IMR-90 (cell line): ENCODE data around the gene ZBTB9. TPM values are rescaled to one million over a fixed set of nuclear protein-coding genes. Genes with fewer than 3 reads are reported as not detected.

Experiments
- ATAC-seq: fragments of 200-7000 bp; cut with Tn5 transposase; 2 replicates; pipeline ENCODE4 v1.9.1; 2020; ENCODE audit warnings: low read depth, mild to moderate bottlenecking, moderate library complexity
- BruUV-seq: library from RNA; stranded (reverse); fragments of 400-500 nt; replicated peaks from 2 replicates; lab custom pipeline; 2021; lab: Mats Ljungman, UMichigan
- CTCF ChIA-PET: fragments of 300-600 bp; formaldehyde crosslinking; extraction: SDS; loops from one replicate; lab custom pipeline; 2021; ENCODE audit warnings: antibody characterized with exemption; lab: Yijun Ruan, JAX
- POLR2A ChIA-PET: fragments of 300-600 bp; sonication (Branson Sonifier 250); formaldehyde crosslinking; loops from one replicate; lab custom pipeline; 2022; ENCODE audit warnings: antibody characterized with exemption; ENCODE audit not compliant: unreplicated experiment; lab: Charles Lee
- DNase-seq: peaks from one replicate; pipeline ENCODE4 v3.0.0; 2013
- H2AFZ ChIP-seq: replicated peaks from 2 replicates; pipeline ENCODE3; 2013; ENCODE audit warnings: low read length, mild to moderate bottlenecking; ENCODE audit not compliant: poor library complexity
- H2AK5ac ChIP-seq: 2 replicates; pipeline ENCODE4 v1.6.1; 2013; ENCODE audit warnings: low read depth, low read length, inconsistent platforms
- H2AK9ac ChIP-seq: replicated peaks from 2 replicates; pipeline ENCODE3; 2013; ENCODE audit warnings: mild to moderate bottlenecking, low read depth, low read length, moderate library complexity; ENCODE audit not compliant: poor library complexity
- H2BK120ac ChIP-seq: 2 replicates; pipeline ENCODE4 v1.6.1; 2013; ENCODE audit warnings: low read depth, low read length, inconsistent platforms
- H2BK15ac ChIP-seq: 3 replicates; pipeline ENCODE4 v1.6.1; 2013; ENCODE audit warnings: low read depth, low read length, inconsistent platforms
- H2BK20ac ChIP-seq: 2 replicates; pipeline ENCODE4 v1.6.1; 2013; ENCODE audit warnings: low read depth, mild to moderate bottlenecking, inconsistent platforms, low read length, moderate library complexity
- H2BK5ac ChIP-seq: 2 replicates; pipeline ENCODE4 v1.6.1; 2013; ENCODE audit warnings: mild to moderate bottlenecking, low read depth, low read length, inconsistent platforms; ENCODE audit not compliant: poor library complexity, severe bottlenecking
- H3K14ac ChIP-seq: replicated peaks from 2 replicates; pipeline ENCODE4 v1.6.1; 2013; ENCODE audit warnings: low read depth, low read length, inconsistent platforms
- H3K18ac ChIP-seq: 2 replicates; pipeline ENCODE4 v1.6.1; 2013; ENCODE audit warnings: low read depth, low read length, control low read depth
- H3K23ac ChIP-seq: 2 replicates; pipeline ENCODE4 v1.6.1; 2013; ENCODE audit warnings: low read depth, low read length, inconsistent platforms
- H3K27ac ChIP-seq: 2 replicates; pipeline ENCODE4 v1.5.1; 2013; ENCODE audit warnings: mild to moderate bottlenecking, control low read depth, low read length; ENCODE audit not compliant: insufficient read depth
- H3K27me3 ChIP-seq: 2 replicates; pipeline ENCODE4 v1.6.1; 2013; ENCODE audit warnings: low read length; ENCODE audit not compliant: control insufficient read depth, insufficient read depth
- H3K36me3 ChIP-seq: 2 replicates; pipeline ENCODE4 v1.6.1; 2013; ENCODE audit warnings: low read length, mixed read lengths; ENCODE audit not compliant: control insufficient read depth, insufficient read depth
- H3K4ac ChIP-seq: 2 replicates; pipeline ENCODE4 v1.6.1; 2013; ENCODE audit warnings: low read depth, low read length, inconsistent platforms
- H3K4me1 ChIP-seq: 2 replicates; pipeline ENCODE4 v1.6.1; 2013; ENCODE audit warnings: low read length, mixed read lengths; ENCODE audit not compliant: control insufficient read depth, insufficient read depth
- H3K4me2 ChIP-seq: 2 replicates; pipeline ENCODE4 v1.6.1; 2013; ENCODE audit warnings: low read depth, mild to moderate bottlenecking, control low read depth, low read length, moderate library complexity
- H3K4me3 ChIP-seq: 2 replicates; pipeline ENCODE4 v1.5.1; 2013; ENCODE audit warnings: low read depth, mild to moderate bottlenecking, control low read depth, low read length, moderate library complexity; ENCODE audit not compliant: insufficient read depth
- H3K56ac ChIP-seq: 2 replicates; pipeline ENCODE4 v1.6.1; 2013; ENCODE audit warnings: low read length, inconsistent platforms; ENCODE audit not compliant: insufficient read depth; ENCODE audit errors: extremely low read depth
- H3K79me1 ChIP-seq, 2 experiments: 2 replicates each; pipeline ENCODE4 v1.6.1; 2013; ENCODE audit warnings: low read length in 2 of 2, inconsistent platforms in 1 of 2, low read depth in 1 of 2
- H3K9ac ChIP-seq: 2 replicates; pipeline ENCODE4 v1.6.1; 2013; ENCODE audit warnings: low read depth, low read length, control low read depth
- H3K9me1 ChIP-seq: 2 replicates; pipeline ENCODE4 v1.6.1; 2013; ENCODE audit warnings: low read length, inconsistent platforms; ENCODE audit not compliant: insufficient read depth
- H3K9me3 ChIP-seq: 2 replicates; pipeline ENCODE4 v1.6.1; 2013; ENCODE audit warnings: low read length; ENCODE audit not compliant: control insufficient read depth, insufficient read depth
- H4K20me1 ChIP-seq: 2 replicates; pipeline ENCODE4 v1.6.1; 2013; ENCODE audit warnings: low read length, inconsistent platforms; ENCODE audit not compliant: insufficient read depth
- H4K5ac ChIP-seq: 2 replicates; pipeline ENCODE4 v1.6.1; 2013; ENCODE audit warnings: mild to moderate bottlenecking, low read depth, low read length, control low read depth
- H4K8ac ChIP-seq, 2 experiments: 2 replicates each; pipeline ENCODE4 v1.6.1; 2013; ENCODE audit warnings: low read depth in 2 of 2, low read length in 2 of 2, control low read depth in 1 of 2, inconsistent platforms in 1 of 2
- H4K91ac ChIP-seq: 2 replicates; pipeline ENCODE4 v1.6.1; 2013; ENCODE audit warnings: low read depth, low read length, inconsistent platforms; ENCODE audit not compliant: insufficient read depth
- BHLHE40 ChIP-seq: fragments of 150-350 bp; IDR thresholded peaks from 2 replicates; pipeline ENCODE4 v1.6.1; 2016; ENCODE audit warnings: mild to moderate bottlenecking, low read depth, low read length
- CEBPB ChIP-seq: IDR thresholded peaks from 2 replicates; pipeline ENCODE4 v1.6.1; 2012; ENCODE audit warnings: low read depth, low read length, improper control_type of control experiment
- CHD1 ChIP-seq: IDR thresholded peaks from 2 replicates; pipeline ENCODE4 v1.6.1; 2012; ENCODE audit warnings: low read depth, low read length, improper control_type of control experiment
- ELK1 ChIP-seq: fragments of 150-350 bp; IDR thresholded peaks from 2 replicates; pipeline ENCODE4 v1.6.1; 2016; ENCODE audit warnings: low read depth, mild to moderate bottlenecking, low read length, moderate library complexity, borderline replicate concordance
- FOS ChIP-seq: fragments of 150-350 bp; IDR thresholded peaks from 2 replicates; pipeline ENCODE4 v1.6.1; 2016; ENCODE audit warnings: low read depth, low read length
- MAFK ChIP-seq: IDR thresholded peaks from 2 replicates; pipeline ENCODE4 v1.6.1; 2012; ENCODE audit warnings: low read depth, low read length, improper control_type of control experiment
- NFE2L2 ChIP-seq: fragments of 150-350 bp; IDR thresholded peaks from 2 replicates; pipeline ENCODE4 v1.6.1; 2016; ENCODE audit warnings: low read depth, mild to moderate bottlenecking, low read length
- POLR2A ChIP-seq: IDR thresholded peaks from 2 replicates; pipeline ENCODE4 v1.6.1; 2012; ENCODE audit warnings: mild to moderate bottlenecking, low read depth, low read length
- RAD21 ChIP-seq: IDR thresholded peaks from 2 replicates; pipeline ENCODE4 v1.6.1; 2012; ENCODE audit warnings: low read length, improper control_type of control experiment
- RFX5 ChIP-seq: IDR thresholded peaks from 2 replicates; pipeline ENCODE4 v1.8.0; 2012; ENCODE audit warnings: low read depth, mild to moderate bottlenecking, low read length, moderate library complexity
- WGBS, 2 experiments: methylation state at CpG; one replicate each; pipeline versions ENCODE4 v1.1.5 to v1.1.7; 2013; ENCODE audit warnings: missing lambda C conversion rate in 2 of 2; ENCODE audit not compliant: insufficient read length in 1 of 2; ENCODE audit errors: extremely low coverage in 2 of 2; 5-methylcytosine and 5-hydroxymethylcytosine counted together
- dilution Hi-C: fragments of 300-500 bp; cut with HindIII; formaldehyde crosslinking; loops from one replicate; pipeline ENCODE4 v1.14.3; 2018; ENCODE audit warnings: low sequenced_read_pairs; ENCODE audit not compliant: unreplicated experiment
- in situ Hi-C: fragments of 300-500 bp; cut with MboI; formaldehyde crosslinking; loops from 3 replicates; pipeline ENCODE4 v1.14.3; 2019; ENCODE audit warnings: low sequenced_read_pairs, inconsistent platforms, mixed read lengths
- intact Hi-C: fragments of 100-400 bp; cut with micrococcal nuclease; formaldehyde crosslinking; loops from 2 replicates; pipeline ENCODE4 v1.10.0; 2022
- polyA plus RNA-seq, 3 experiments: library from polyadenylated mRNA; depleted of rRNA; stranded (reverse); fragments of >200 nt; gene quantifications; 2 replicates each; pipeline ENCODE4 v1.2.3, GENCODE V29; 2012; ENCODE audit warnings: low replicate concordance in 1 of 3
- total RNA-seq: library from RNA; depleted of rRNA; stranded (reverse); fragments of >200 nt; gene quantifications from 2 replicates; pipeline ENCODE4 v1.2.3, GENCODE V29; 2012

ZBTB9 gene
- total and polyA plus RNA-seq, 2 of the 4 experiments (the other 2 are of a cell fraction) = 5.4 to 5.9 TPM

GRCh38 chr6:33459226-33459625, 4.8 kb downstream of the ZBTB9 start:
- Histone ChIP-seq H2BK120ac (no peak overlapping the region), H2BK5ac (no peak overlapping the region)
- CTCF ChIA-PET = no interaction called here

More at GRCh38 chr6:33459226-33459625, 4.8 kb downstream of the ZBTB9 start:
- H3K9me3 ChIP-seq = no peaks in the 10 kb centered on the region
- no peak overlapping the region for H3K9ac ChIP-seq
- H4K5ac ChIP-seq = no peak overlapping the region
- peaks cover 7% of the 10 kb centered on the region; the same call in 1 of the 2 replicates for H3K36me3 ChIP-seq
- no peak for ATAC-seq
- H3K14ac ChIP-seq = no peak overlapping the region
- no peak overlapping the region for H2AK9ac ChIP-seq
- H2AK5ac ChIP-seq = no peak overlapping the region
- no peak overlapping the region for H3K18ac ChIP-seq
- H2BK20ac ChIP-seq = no peak overlapping the region
- H3K79me1 ChIP-seq = peaks cover 13 to 26% of the 10 kb centered on the region in 2 experiments; a peak in 3 of 4 replicates
- no peak overlapping the region for H2BK15ac ChIP-seq
- H3K4me1 ChIP-seq = peaks cover 4% of the 10 kb centered on the region; the same call in 1 of the 2 replicates
- POLR2A ChIA-PET = no interaction called here
- no peak for DNase-seq
- no peak overlapping the region for H3K23ac ChIP-seq
- peaks cover 3% of the 10 kb centered on the region for H3K27me3 ChIP-seq
- TF ChIP-seq CEBPB = no peak
- no peak for TF ChIP-seq POLR2A
- no peak for TF ChIP-seq ELK1
- no peak for TF ChIP-seq CHD1
- TF ChIP-seq MAFK = no peak
- no peak for TF ChIP-seq RFX5
- TF ChIP-seq RAD21 = no peak
- no peak for TF ChIP-seq NFE2L2
- no peak for TF ChIP-seq FOS
- no peak for TF ChIP-seq BHLHE40
- dilution Hi-C loops (no loop called here), intact Hi-C loops (loop anchor here (10.0 kb wide), 1 partner anchor 216 kb away; no protein-coding TSS in a partner anchor), in situ Hi-C loops (loop anchor here (10.0 kb wide), 1 partner anchor 246 kb away; no protein-coding TSS in a partner anchor)
- H3K4ac ChIP-seq = no peak overlapping the region
- no peak overlapping the region for H4K91ac ChIP-seq
- no TSS peak for BruUV-seq
- no CpG with 5 or more reads among the region's 2 CpGs for WGBS, 2 experiments
- no peak overlapping the region for H3K56ac ChIP-seq
- no peak overlapping the region for H3K27ac ChIP-seq
- peaks cover 3% of the 10 kb centered on the region; the same call in 1 of the 2 replicates for H3K9me1 ChIP-seq
- H4K20me1 ChIP-seq = no peaks in the 10 kb centered on the region
- no peak overlapping the region for H3K4me3 ChIP-seq
- no peak overlapping the region for H3K4me2 ChIP-seq
- no peak overlapping the region for H4K8ac ChIP-seq
- no peak overlapping the region for H2AFZ ChIP-seq
